ENCODE measurements around the gene MAS1.
"Not testable (repeated sequence)": the region's sequence is repeated elsewhere in the genome, so short reads cannot be mapped to it uniquely, and the experiment has no call there.

The MAS1 gene

DNA sequence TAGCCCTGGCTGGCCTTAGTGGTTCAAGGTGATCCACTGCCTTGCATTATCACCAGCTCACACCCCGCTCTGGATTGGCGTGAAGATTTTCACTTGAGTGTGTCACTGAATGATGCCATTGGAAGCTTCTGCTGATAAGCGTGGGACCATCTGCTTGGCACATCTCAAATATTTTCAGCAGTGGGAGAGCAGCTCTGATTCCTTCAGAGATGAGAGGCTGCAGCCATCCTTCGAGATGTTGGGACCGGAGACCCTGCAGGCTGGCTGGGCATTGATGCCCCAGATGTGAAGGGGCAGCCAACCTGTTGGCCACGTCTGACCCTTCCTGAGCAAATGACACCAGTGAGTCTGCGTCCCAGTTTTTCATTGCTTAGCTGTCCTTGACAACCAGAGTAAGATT, at the start of gene MAS1:
MAS1 (plus strand) TSS at position 197 of the 400 bp plus-strand sequence. CDS start 15,968 bp downstream, outside the sequence.
- no peak for DNase-seq

DNA sequence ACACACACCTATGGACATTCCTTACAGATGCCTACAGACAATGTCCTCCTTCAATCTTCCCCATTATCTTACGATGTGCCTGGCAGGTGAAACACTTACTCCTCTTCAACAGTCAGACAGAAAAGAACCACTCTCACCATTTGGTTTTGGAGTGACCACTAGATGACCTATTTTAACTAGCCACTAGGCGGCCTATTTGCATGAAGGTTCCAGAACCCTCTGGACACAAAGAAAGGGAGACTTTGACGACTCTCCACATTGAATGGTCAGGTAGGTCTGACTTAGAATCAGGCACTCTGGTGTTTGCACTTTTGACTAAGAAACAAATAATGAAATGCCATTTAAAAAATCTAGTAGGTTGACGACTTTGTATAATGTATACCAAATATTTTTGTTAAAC, 48.8 kb upstream of the MAS1 start:
- DNase-seq: no peak

DNA sequence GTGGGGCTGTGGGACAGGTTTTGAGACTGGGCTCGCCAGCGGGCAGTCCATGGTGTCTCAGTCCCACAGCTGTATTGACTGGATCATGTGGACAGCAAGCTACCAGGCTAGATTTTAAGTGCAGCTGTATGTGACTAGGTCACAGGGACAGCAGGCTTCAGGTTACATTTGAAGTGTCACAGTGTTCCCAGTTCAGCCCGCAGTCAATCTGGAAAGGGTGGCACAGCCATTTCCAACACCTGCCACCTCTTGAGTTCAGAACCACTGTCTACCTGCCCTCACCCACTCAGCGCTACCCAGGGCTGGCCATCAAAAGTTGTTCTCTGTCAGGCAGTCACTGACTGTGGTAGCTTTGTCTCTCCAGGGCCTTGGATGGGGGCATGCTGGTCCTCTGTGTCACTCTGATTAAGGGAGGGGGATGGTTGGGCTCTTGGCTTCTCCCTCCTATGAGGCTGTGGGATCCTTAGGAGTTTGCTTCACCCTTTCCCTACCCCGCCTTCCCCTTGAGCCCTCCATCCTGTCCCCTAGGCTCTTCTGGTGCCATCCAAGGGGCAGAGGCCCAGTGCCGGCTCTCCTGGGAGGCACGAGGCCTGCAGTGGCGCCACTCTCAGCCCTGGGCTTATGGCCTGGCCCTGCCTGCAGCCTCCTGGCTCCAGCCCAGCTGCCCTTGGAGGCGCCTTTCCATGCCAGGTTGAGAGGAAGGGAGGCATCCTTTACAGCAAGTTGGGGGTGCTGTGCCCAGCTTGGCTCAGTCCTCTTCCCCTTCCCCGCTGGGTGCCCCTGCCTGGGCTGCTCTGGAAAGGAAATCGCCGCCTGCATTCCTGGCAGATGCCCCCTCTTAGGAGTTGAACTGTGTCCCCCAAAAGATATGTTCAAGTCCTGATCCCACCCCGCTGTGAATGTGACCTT, 45.8 kb upstream of the MAS1 start:
- no peak for DNase-seq

DNA sequence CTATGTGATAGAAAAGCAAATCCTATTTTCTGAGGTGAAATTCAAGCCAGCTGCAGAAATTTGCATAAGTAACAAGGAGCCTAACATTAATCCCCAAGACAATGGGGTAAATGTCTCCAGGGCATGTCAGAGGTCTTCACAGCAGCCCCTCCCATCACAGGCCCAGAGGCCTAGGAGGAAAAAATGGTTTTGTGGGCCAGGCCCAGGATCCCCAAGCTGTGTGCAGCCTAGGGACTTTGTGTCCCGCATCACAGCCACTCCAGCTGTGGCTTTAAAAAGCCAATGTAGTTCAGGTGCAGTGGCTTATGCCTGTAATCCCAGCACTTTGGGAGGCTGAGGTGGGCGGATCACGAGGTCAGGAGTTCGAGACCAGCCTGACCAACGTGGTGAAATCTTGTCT, 42.2 kb upstream of the MAS1 start:
- not testable (repeated sequence) for DNase-seq

DNA sequence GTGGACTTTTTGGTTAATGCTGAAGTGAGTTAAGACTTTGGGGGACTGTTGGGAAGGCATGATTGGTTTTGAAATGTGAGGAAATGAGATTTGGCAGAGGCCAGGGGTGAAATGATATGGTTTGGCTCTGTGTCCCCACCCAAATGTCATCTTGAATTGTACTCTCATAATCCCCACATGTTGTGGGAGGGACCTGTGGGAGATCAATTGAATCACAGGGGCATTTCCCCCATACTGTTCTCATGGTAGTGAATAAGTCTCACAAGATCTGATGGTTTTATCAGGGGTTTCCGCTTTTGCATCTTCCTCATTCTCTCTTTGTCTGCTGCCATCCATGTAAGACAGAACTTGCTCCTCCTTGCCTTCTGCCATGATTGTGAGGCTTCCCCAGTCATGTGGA, 40.9 kb upstream of the MAS1 start:
- not testable (repeated sequence) for DNase-seq

DNA sequence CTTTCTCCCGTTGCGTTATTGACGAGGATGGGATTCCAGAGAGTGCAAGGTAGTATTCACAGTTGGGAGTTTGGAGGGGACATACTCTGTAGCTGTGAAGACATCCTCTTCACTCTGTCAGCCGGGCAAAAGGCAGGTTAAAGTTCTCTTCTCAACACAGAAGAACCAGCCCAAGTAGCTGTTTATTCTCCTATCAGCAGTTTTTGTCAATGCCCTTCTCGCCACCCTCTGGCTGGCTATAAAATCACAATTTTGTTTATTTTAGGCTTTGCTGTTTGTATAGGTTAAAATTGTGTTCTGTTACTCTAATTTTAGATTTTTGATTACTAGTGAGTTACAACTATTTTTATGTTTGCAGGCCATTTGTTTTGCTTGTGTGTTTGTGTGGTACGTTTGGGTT, 37.9 kb upstream of the MAS1 start:
- no peak for DNase-seq

DNA sequence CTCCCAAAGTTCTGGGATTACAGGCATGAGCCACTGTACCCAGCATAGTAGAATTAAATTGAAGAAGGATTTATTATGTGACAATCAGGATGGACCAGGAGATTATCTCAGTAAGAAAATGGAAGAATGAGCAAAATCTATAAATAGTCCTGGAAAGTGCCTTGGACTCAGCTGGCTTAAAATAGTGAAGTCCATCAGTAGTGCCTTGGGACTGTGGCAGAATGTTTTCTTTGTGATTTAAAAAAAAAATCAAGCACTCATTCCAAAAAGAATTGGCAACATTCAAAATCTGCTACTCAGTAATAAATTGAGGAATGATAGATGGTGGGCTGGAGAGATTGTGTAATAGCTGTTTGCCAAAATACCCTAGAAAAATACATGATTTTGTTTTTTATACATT, 37.0 kb upstream of the MAS1 start:
- DNase-seq: no peak

DNA sequence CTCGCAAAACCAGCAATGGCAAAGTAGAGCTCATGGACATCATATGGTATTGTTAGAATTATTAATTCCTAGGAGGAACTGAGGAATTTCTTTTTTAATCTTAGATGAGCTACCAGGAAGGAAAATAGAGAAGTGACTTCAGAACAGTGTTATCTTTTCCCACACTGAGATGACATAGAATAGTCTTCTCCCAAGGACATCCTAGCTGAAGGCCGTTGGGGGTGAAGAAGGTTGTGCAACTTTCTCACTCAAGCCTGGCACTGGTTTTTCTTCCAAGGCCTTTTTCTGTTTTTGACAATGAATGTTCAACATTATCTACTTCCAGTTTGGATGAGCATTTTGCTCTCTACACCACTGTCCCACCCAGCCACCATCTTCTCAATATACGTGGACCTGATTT, 35.8 kb upstream of the MAS1 start:
- DNase-seq: no peak

DNA sequence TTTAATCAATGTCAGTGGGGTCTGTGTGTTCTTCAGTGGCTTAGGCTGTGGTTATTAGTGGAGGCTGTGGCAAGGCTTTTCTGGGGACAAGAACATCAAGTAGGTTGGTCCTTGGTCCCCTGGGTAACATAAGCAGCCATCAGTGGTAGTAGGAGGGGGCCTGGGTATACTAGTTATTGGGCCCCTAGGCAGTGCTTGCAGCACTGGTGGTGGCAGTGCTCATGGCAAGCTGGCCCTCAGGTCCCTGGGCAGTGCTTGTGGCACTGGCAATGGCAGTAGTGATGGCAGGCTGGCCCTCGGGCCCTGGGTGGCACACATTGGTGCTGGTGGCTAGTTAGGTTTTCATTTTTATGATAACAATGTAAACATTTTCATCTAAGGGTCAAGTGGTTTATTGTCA, 32.5 kb upstream of the MAS1 start:
- no peak for DNase-seq

DNA sequence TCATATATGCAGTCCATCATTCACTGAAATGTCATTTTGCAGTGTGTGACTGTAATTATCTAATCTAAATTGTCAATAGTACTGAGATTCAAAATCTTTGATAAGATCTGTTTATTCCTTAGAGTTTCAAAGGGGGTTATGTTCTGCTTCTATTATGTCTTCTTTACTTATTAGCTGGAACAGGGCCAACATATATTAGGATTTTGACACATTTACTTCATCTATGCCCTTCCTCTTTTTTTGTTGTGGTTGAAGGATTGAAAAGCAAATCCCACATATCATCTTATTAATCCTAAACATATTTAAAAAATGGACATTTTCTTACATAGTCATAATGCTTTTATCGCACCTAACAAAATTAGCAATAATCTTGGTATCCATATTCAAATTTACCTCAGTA, 30.3 kb upstream of the MAS1 start:
- DNase-seq: no peak

DNA sequence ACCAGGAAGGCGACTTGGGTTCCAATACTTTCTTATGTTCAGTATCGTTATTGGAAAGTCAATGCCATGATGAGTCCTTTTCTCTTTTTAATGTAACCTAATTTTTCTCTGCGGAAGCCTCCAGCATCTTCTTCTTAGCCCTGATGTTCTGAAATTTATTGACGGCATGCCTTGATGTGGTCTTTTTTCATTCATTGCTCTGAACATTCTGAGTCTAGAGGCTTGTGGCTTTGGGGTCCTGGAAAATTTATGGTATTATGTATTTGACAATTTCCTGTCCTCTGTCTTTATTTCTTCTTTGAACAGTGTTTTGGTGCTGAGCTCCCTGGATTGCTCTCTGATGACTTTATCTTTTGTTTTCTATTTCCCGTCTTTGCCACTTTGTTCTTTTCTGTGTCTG, 28.7 kb upstream of the MAS1 start:
- no peak for DNase-seq

DNA sequence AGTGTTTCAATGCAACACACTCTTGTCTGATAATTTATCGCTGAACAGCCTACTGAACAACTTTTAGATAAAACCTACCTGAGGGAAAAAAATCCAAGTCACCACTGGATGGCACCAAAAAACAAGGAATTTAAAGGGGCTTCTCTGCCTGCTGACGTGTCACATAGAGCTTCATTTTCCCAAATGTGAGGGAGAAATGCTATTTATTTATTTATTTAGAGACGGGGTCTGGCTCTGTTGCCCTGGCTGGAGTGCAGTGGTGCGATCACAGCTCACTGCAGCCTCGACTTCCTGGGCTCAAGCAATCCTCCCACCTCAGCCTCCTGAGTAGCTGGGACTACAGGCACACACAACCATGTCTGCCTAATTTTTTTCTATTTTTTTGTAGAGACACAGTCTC, 27.4 kb upstream of the MAS1 start:
- peak; percentile 15 for DNase-seq

DNA sequence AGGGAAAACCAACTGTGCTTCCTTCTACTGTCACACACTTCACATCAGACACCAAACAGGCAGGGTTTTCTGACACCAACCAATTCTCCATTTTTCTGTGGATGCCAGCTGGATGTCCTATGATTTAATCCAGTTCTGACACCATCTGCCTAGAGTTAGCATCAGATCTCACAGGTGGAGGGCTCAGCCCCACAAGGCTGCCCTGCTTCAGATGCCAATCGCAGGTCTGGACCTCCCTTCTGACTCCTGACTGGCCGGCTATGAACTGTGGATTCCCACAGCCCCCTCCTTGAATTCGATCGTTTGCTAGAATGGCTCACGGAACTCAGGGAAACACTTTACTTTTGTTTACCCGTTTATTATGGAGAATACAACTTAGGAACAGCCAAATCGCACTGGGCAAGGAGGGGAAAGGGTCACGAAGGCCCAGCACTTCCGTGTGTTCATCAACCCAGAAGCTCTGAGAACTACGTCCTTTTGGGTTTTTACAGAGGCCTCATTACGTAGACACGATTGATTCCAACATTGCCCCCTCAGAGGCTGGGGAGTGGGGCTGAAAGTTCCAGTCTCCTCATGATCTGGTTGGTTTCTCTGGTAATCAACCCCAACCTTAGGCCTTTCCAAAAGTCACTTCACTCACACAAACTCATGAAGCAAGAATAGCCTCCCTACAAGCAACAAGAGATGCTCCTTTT, 25.4 kb upstream of the MAS1 start:
- DNase-seq: no peak

DNA sequence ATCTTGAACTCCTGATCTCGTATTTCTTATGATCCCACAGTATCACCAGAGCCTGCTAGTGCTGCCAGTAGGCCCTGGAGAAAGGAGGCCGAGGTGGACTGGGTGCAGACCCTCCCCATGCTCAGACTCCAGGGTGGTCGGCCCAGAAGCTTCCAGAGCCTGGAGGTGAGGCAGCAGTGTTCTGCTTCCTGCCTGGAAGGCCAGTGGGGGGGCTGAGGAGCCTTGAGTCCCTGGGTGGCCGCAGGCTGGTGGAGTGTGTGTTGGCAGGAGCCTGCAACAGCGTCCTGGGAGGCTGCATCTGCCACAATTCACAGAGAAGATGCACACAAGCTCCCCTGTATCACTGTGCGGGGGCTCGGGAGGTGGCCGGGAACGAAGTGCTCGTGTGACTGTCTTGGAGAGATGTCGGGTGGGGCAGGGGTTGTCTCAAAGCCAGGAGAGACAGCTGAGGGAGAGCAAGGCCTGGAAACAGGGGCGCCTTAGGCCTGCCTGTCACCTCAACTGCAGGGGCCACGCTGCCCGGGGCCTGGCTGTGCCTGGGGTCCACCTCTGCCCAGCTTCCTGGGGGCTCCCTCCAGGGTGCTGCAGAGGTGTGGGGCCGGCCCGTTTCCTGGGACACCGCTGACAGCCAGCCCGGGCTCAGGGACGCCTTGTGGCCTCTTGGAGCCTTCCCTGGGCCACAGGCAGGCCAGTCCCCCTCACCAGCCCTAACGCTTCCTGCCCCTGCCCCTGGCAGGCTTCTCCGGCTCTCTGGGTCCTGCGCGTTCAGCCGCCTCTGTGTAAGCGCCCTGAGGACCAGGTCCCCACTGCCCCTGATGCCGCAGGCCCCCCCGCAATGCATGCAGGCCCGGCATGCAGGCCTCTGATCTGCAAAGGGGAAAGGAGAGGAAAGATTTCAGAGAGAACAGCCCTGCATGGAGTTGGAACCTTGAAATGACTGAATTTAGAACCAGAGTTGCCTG, 24.2 kb upstream of the MAS1 start:
- no peak for DNase-seq

DNA sequence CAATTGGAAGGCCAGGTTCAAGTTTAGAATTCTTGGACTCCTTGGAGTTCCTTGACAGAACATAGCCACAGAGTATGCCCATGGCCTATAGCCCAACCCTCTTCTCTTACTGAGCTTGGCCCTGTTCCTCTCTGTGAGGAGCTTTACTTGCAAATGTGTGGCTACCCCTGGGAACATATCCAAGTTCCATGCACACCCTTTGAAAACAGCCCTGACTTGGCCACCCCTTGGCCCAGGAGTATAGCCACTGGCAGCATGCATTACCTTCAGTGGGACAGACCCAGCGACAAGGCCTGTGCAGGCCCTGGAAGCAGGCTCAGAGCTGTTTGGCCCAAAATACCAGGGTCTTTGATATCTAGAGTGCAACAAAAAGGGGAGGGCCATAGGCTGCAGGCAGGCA, 19.5 kb upstream of the MAS1 start:
- no peak for DNase-seq

DNA sequence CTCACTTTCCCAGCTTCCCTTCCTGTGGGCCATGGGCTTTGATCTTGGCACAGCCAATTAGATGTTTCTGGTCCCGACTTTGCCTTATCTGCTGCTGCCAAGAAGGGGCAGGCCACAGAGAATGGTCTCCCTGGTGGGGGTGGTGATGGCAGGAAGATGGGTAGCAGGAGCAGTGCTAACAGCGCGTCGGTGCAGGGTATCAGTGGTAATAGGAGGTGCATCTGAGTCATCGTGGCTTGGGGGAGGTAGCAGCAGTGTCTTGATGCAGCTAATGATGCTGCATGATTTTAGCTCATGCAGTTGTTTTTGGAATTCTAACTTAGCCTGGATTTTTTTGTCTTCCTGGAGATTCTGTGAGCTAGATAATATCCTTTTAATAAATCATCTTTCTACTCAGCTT, 18.9 kb upstream of the MAS1 start:
- DNase-seq: no peak

DNA sequence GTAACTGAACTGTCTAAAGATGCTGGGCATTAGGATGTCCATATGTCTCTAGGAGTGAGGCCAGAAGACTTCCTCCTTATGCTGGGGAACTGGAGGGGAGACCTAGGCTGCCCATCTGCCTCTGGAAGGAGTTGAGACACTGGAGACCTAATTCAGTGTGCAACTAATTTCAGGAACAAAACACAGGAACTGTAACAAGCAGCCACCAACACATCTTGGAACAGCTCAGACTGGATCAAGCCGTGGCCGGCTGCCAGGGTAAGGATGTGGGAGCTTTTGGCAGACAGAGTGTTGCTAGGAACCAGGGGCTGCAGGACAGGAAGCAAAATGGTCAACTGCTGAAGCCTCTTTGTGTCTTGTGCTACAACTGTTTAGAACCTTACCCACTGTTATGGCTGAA, 16.4 kb upstream of the MAS1 start:
- no peak for DNase-seq

DNA sequence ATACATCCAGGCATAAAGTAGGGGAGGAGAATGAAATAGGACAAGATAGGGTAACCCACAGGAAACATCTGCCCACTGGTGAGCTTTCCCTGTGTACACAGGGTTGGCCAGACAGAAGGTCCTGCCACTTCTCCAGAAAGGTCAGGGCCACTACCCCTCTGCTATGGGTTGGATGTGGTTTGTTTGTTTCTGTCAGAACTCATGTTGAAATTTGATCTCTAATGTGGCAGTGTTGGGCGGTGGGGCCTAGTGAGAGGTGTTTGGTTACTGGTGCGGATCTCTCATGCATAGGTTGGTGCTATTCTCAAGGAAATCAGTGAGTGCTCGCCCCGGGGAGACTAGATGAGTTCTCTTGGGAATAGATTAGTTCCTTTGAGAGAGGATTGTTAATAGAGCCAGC, 15.6 kb upstream of the MAS1 start:
- DNase-seq: no peak

DNA sequence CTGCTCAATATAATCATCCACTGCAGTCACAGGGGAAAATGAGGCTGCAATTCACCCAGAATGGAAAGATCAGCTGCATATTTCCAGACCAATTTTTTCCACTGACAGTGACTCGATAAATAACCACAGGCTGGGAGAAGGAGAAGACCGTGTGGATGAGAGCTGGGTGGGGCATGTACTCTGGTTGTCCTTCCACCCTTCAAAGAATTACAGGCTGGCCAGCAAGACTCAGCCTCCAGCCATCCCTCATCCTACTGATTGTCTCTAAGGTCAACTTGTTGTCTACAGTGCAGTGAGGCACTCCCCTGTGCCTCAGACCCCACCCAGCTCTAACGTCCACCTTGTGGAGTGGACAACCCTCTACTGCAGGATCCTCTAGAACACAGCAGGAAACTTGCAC, 14.5 kb upstream of the MAS1 start:
- DNase-seq: no peak

DNA sequence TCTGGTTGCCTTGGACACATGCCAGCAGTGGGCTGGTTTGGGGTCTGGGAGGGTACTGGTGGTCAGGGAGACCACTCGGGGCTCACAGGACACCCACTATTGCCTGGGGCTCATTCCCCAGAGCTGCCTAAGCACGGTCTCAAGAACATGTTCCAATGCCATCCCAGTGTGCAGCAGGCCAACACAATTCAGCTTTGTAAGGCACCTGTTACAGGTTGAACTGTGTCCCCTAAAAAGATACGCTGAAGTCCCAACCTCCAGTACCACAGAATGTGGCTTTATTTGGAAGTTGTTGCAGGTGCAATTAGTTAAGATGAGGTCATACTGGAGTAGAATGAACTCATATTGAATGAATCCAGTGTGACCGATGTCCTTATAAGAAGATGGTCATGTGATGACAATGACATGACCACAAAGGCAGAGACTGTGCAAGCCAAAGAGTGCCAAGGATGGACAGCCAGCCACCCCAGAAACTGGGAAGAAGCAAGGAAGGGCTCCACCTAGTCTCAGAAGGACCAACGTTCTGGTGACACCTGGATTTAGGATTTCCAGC, 13.5 kb upstream of the MAS1 start:
- no peak for DNase-seq

DNA sequence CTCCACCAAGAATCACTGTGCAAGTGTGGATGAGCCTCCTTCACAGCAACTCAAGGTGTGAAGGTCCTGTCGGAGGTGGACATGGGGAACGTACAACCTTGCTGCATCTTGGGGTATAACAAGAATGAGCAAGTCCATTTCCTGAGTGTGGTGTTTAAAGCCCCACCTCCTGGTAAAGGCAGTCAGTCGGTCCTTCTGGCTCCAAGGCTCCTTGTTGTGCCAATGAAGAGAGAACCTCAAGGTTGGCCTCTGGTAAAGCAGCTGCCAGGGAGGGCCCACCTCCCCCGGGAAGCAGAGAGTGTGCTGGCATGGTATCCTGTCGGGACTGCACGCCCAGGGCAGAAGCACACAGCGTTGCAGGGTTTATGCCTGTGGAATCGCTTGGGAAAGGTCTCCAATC, 12.4 kb upstream of the MAS1 start:
- DNase-seq: no peak

DNA sequence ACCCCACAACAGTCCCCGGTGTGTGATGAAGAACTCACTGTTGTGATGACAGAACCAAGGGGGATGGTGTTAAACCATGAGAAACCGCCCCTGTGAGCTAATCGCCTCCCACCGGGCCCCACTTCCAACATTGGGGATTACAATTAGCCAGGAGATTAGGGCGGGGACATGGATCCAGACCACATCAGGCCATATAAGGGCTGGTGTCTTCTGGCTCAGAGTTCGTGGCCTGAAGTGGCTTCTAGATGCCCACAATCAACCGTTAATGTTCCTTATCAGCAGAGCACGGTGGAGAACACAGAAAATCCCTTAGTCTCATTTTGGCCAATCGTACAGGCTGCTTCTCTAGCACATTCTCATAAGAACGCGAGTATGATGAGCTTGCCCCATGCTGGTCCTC, 10.9 kb upstream of the MAS1 start:
- DNase-seq: no peak

DNA sequence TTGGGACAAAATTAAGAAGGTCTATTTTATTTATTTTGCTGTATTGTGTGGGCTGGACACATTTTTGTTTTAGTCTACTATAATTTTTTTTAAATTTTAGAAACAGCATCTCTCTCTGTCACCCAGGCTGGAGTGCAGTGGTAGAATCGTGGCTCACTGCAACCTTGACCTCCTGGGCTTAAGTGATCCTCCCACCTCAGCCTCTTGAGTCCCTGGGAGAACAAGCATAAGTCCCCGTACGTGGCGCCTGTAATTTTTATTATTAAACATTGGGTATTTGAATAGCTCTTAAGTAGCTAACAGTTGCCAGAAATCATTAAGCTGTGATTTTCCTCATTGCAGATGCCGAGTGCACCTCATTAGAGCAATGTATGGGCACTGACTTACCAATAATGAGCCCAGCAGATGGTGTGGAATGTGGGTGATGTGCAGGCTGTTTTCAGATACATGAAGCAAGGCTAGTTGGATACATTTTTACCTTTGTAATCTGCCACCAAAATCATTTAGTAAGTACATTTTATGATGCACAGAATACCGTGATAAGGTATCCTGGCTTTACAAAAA, 10.3 kb upstream of the MAS1 start:
- DNase-seq: no peak

Measured in COR-L47 (cell line).